Neural progenitor cell (in vitro differentiated cells): ENCODE data around the gene NUDT3. TPM values are rescaled to one million over a fixed set of nuclear protein-coding genes. Genes with fewer than 3 reads are reported as not detected.

Experiments used
- DNase-seq: peaks from one replicate; pipeline ENCODE4 v3.0.0-alpha.2; 2016; ENCODE audit warnings: low spot score
- H2AFZ ChIP-seq: fragments of 200-600 bp; sonication (generic); replicated peaks from 2 replicates; pipeline ENCODE4 v1.6.1; 2016; ENCODE audit warnings: antibody characterized with exemption
- H3F3A ChIP-seq: fragments of 200-600 bp; sonication (generic); 2 replicates; pipeline ENCODE4 v1.6.1; 2016; ENCODE audit warnings: antibody characterized with exemption, low read depth
- H3K27ac ChIP-seq: fragments of 200-600 bp; sonication (generic); 2 replicates; pipeline ENCODE4 v1.5.1; 2016; ENCODE audit warnings: mild to moderate bottlenecking
- H3K27me3 ChIP-seq: fragments of 200-600 bp; sonication (generic); 2 replicates; pipeline ENCODE4 v1.6.1; 2016; ENCODE audit warnings: mild to moderate bottlenecking, moderate library complexity
- H3K36me3 ChIP-seq: fragments of 200-600 bp; sonication (generic); 2 replicates; pipeline ENCODE4 v1.5.1; 2016
- H3K4me1 ChIP-seq: fragments of 200-600 bp; sonication (generic); 2 replicates; pipeline ENCODE4 v1.6.1; 2016; ENCODE audit warnings: mixed run types
- H3K4me2 ChIP-seq: fragments of 200-600 bp; sonication (generic); 2 replicates; pipeline ENCODE4 v1.6.1; 2016
- H3K4me3 ChIP-seq: fragments of 200-600 bp; sonication (generic); 2 replicates; pipeline ENCODE4 v1.5.1; 2016
- H3K79me2 ChIP-seq: fragments of 200-600 bp; sonication (generic); 2 replicates; pipeline ENCODE4 v1.6.1; 2016; ENCODE audit warnings: low read depth
- H3K9ac ChIP-seq: fragments of 200-600 bp; sonication (generic); 2 replicates; pipeline ENCODE4 v1.6.1; 2016
- H3K9me3 ChIP-seq: fragments of 200-600 bp; sonication (generic); 2 replicates; pipeline ENCODE4 v1.5.1; 2016; ENCODE audit warnings: low read depth
- H4K20me1 ChIP-seq: fragments of 200-600 bp; sonication (generic); 2 replicates; pipeline ENCODE4 v1.6.1; 2016; ENCODE audit warnings: low read depth
- H3K27ac Mint-ChIP-seq: 3 replicates; pipeline ENCODE4 v1.8.0; 2021; ENCODE audit warnings: mixed read lengths
- H3K27me3 Mint-ChIP-seq: 2 replicates; pipeline ENCODE4 v1.8.0; 2022; ENCODE audit warnings: low read depth, mild to moderate bottlenecking, inconsistent platforms, moderate library complexity, mixed read lengths; ENCODE audit not compliant: insufficient read depth
- H3K36me3 Mint-ChIP-seq: 3 replicates; pipeline ENCODE4 v1.8.0; 2021; ENCODE audit warnings: mixed read lengths
- H3K4me1 Mint-ChIP-seq: 3 replicates; pipeline ENCODE4 v1.8.0; 2021; ENCODE audit warnings: mixed read lengths
- H3K4me3 Mint-ChIP-seq: 3 replicates; pipeline ENCODE4 v1.8.0; 2021; ENCODE audit warnings: mild to moderate bottlenecking, moderate library complexity, mixed read lengths
- H3K9me3 Mint-ChIP-seq: 3 replicates; pipeline ENCODE4 v1.8.0; 2020; ENCODE audit warnings: mixed read lengths
- CTCF ChIP-seq: fragments of 200-600 bp; sonication (generic); IDR thresholded peaks from 2 replicates; pipeline ENCODE4 v1.5.1; 2017; ENCODE audit warnings: antibody characterized with exemption, mild to moderate bottlenecking
- EZH2 ChIP-seq: fragments of 200-600 bp; sonication (generic); IDR thresholded peaks from 2 replicates; pipeline ENCODE4 v1.6.1; 2017; ENCODE audit warnings: antibody characterized with exemption, mild to moderate bottlenecking, moderate library complexity
- EZH2phosphoT487 ChIP-seq: fragments of 200-600 bp; sonication (generic); IDR thresholded peaks from 2 replicates; pipeline ENCODE4 v1.6.1; 2017; ENCODE audit warnings: antibody characterized with exemption
- total RNA-seq: library from RNA; depleted of rRNA; stranded (reverse); fragments of >200 nt; gene quantifications from 2 replicates; pipeline ENCODE4 v1.2.3, GENCODE V29; 2015; ENCODE audit warnings: low replicate concordance

The NUDT3 gene
- total RNA-seq, 1 donor from 2014 or later, result 35.7 TPM

DNA sequence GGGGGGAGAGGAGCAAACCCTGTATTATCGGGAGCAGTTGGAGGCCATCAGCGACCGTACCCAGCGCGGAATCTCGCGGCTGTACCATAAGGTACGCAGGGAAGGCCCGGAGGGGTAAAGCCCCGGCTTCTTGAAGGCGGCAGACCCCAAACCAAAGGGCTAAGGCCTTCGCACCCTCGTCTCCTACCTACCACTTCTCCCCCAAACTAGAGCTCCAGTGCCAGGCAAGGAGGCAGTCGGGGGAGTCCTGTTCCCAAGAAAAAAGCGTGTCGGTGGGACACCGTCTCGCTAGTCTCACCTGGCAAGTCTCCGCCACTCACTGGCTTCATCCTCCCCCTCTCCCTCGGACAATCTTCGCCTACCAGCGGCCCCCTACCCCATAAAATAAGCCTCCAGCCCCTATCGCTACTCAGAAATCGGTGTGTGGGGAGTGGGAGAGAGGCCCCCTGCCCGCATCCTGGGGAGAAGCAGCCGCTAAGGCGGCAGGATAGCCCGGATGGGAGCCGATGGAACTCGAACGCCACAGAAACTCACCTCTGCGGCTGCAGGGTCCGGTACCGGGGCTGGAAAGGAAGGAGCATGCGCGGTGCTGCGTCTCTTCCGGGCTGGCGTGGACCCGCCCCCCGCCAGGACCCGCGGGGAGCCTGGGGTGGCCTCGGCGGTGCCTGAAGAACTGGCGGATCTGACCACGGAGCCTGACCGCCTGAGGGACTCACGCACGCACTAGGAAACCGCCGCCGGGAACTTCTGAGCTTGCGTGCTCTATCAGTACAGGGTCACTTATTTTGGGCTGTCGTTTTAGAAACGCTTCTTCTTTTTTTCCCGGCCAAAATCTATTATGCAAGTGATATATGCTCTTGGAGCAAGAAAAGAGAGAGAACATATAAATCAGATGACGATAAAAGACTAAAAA lies 33.3 kb upstream of the NUDT3 start, which contains the start of gene RPS10:
Gene RPS10, minus strand, starts transcription at position 572 of the 913 bp plus-strand sequence. CDS start 848 bp downstream, outside the sequence.
- H3K9me3 Mint-ChIP-seq, result peaks cover 3% of the 10 kb centered on the region
- H3K36me3 ChIP-seq, result peaks cover 23% of the 10 kb centered on the region
- H2AFZ ChIP-seq, result peak within 1 kb of the TSS; percentile 75
- H3K36me3 Mint-ChIP-seq, result peaks cover 25% of the 10 kb centered on the region
- H3K4me3 ChIP-seq, result peak within 1 kb of the TSS; percentile 87
- H3K9me3 ChIP-seq, result no peaks in the 10 kb centered on the region
- peaks cover 47% of the 10 kb centered on the region for H3F3A ChIP-seq
- no peaks in the 10 kb centered on the region for H3K27me3 ChIP-seq
- peak within 1 kb of the TSS; percentile 100 for H3K9ac ChIP-seq
- peaks cover 51% of the 10 kb centered on the region for H3K79me2 ChIP-seq
- peaks cover 43% of the 10 kb centered on the region for H4K20me1 ChIP-seq
- peak within 1 kb of the TSS; percentile 99 for H3K27ac Mint-ChIP-seq
- H3K4me1 Mint-ChIP-seq, result peaks cover 21% of the 10 kb centered on the region
- peak within 1 kb of the TSS; percentile 92 for H3K27ac ChIP-seq
- peaks cover 3% of the 10 kb centered on the region for H3K27me3 Mint-ChIP-seq
- peak within 1 kb of the TSS; percentile 98 for H3K4me3 Mint-ChIP-seq
- TF ChIP-seq EZH2phosphoT487, result no peak
- no peak for TF ChIP-seq EZH2
- TF ChIP-seq CTCF, result no peak
- DNase-seq, result peak; percentile 95
- peak within 1 kb of the TSS; percentile 93 for H3K4me2 ChIP-seq
- H3K4me1 ChIP-seq, result peaks cover 7% of the 10 kb centered on the region

GRCh38 chr6:34425132-34425497 lies 32.6 kb upstream of the NUDT3 start:
- Histone ChIP-seq H4K20me1 (peaks cover 49% of the 10 kb centered on the region), H3K27ac (peak overlapping the region; percentile 92), H3F3A (peaks cover 54% of the 10 kb centered on the region), H3K9me3 (no peaks in the 10 kb centered on the region), H3K4me3 (peak overlapping the region; percentile 87), H3K9ac (peak overlapping the region; percentile 100), H3K36me3 (peaks cover 23% of the 10 kb centered on the region), H3K79me2 (peaks cover 57% of the 10 kb centered on the region), H2AFZ (no peak overlapping the region), H3K4me1 (peaks cover 7% of the 10 kb centered on the region), H3K4me2 (peak overlapping the region; percentile 93), H3K27me3 (no peaks in the 10 kb centered on the region)
- Mint-ChIP-seq H3K27ac (peak overlapping the region; percentile 99), H3K4me1 (peaks cover 21% of the 10 kb centered on the region), H3K9me3 (peaks cover 3% of the 10 kb centered on the region), H3K4me3 (peak overlapping the region; percentile 98), H3K27me3 (peaks cover 3% of the 10 kb centered on the region), H3K36me3 (peaks cover 25% of the 10 kb centered on the region)
- no peak for TF ChIP-seq EZH2
- no peak for TF ChIP-seq CTCF
- TF ChIP-seq EZH2phosphoT487, result no peak
- no peak for DNase-seq

DNA sequence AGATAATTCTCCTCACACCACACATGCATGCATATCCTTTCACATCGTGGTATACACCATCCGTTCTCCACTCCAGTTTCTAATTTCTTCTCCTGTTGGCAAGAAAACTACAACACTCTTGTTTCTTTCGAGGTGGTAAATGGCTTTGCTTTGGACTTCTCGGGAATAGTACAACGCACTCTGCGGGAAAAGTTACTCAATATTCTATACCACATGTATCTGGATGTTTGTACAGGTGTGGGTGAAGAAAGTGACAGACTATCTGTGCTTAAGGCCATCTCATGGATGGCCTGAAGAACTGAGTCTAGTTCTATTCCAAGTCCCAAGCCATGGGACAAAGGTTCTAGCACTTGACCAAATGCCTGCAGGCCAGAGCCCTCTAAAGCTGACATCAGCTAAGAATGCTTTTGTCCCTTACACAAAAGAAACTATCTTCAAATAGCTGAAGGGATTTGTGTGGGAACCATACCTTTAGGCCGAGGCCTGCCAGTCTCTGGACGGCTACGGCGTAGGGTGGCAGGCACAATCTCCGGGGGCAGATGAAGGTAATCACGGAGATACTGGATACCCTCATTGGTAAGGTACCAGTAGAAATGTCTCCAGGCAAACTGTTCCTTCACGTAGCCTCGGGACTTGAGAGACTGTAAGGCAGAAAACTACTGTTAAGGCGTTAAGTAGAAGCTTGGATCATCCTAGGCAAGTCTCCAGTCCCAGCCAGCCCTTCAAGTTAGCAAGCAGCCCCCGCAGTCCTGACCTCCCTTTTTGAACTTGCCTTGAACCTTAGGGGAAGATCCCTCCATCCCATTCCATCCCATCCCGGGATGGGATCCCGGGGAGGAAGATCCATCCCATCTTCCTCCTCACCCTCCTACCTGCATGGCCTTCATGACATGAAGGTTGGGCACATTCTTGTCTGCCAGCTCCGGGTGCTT lies 32.0 kb upstream of the NUDT3 start:
- Histone ChIP-seq H3K27ac (peak overlapping the region; percentile 92), H2AFZ (no peak overlapping the region), H3K79me2 (peaks cover 64% of the 10 kb centered on the region), H3K9me3 (no peaks in the 10 kb centered on the region), H3K4me1 (peaks cover 7% of the 10 kb centered on the region), H3K4me2 (peak overlapping the region; percentile 93), H4K20me1 (peaks cover 56% of the 10 kb centered on the region), H3K27me3 (no peaks in the 10 kb centered on the region), H3K36me3 (peaks cover 23% of the 10 kb centered on the region), H3F3A (peaks cover 60% of the 10 kb centered on the region), H3K4me3 (peak overlapping the region; percentile 87), H3K9ac (peak overlapping the region; percentile 100)
- Mint-ChIP-seq H3K27ac (peak overlapping the region; percentile 99), H3K36me3 (peaks cover 28% of the 10 kb centered on the region), H3K9me3 (peaks cover 2% of the 10 kb centered on the region), H3K4me1 (peaks cover 21% of the 10 kb centered on the region), H3K27me3 (peaks cover 3% of the 10 kb centered on the region), H3K4me3 (peak overlapping the region; percentile 98)
- TF ChIP-seq EZH2, result no peak
- TF ChIP-seq EZH2phosphoT487, result no peak
- TF ChIP-seq CTCF, result no peak
- DNase-seq, result peak; percentile 64
